Left lung (tissue), 10 donors: Measurements from ENCODE around the gene CDC73. TPM values are rescaled to one million over a fixed set of nuclear protein-coding genes. Genes with fewer than 3 reads are reported as not detected.
"Not testable (repeated sequence)": the region's sequence is repeated elsewhere in the genome, so short reads cannot be mapped to it uniquely, and the experiment has no call there.

Experiments used
- ATAC-seq: fragments of 200-7000 bp; cut with Tn5 transposase; one replicate; pipeline ENCODE4 v1.9.1; 2020; ENCODE audit warnings: moderate library complexity
- DNase-seq, 4 donors: peaks; one replicate each; pipeline ENCODE4 v3.0.0-alpha.2; 2013 to 2020
- H3K27ac ChIP-seq, 2 donors: fragments of 200-600 bp; sonication (generic) in 1 of 2; one replicate each; pipeline versions ENCODE4 v1.5.0 to v1.8.0; 2020 to 2021
- H3K27me3 ChIP-seq, 2 donors: fragments of 200-600 bp; sonication (generic) in 1 of 2; one replicate each; pipeline versions ENCODE4 v1.5.0 to v1.8.0; 2020 to 2021
- H3K36me3 ChIP-seq, 2 donors: fragments of 200-600 bp; sonication (generic) in 1 of 2; one replicate each; pipeline versions ENCODE4 v1.5.0 to v1.8.0; 2020 to 2021
- H3K4me1 ChIP-seq, 2 donors: fragments of 200-600 bp; one replicate each; pipeline ENCODE4 v1.8.0; 2021
- H3K4me3 ChIP-seq, 2 donors: fragments of 200-600 bp; sonication (generic) in 1 of 2; one replicate each; pipeline versions ENCODE4 v1.5.0 to v1.8.0; 2020 to 2021; ENCODE audit warnings: mild to moderate bottlenecking in 1 of 2
- H3K9me3 ChIP-seq, 2 donors: fragments of 200-600 bp; sonication (generic) in 1 of 2; one replicate each; pipeline versions ENCODE4 v1.5.0 to v1.8.0; 2020 to 2021
- intact Hi-C, 2 donors: fragments of 100-400 bp; cut with DNase I; formaldehyde crosslinking; loops; one replicate each; pipeline versions ENCODE4 v1.11.2 to v1.14.2; 2022
- polyA plus RNA-seq, 6 donors: library from polyadenylated mRNA; unstranded; fragments of 120-200 nt; gene quantifications; one replicate each; pipeline ENCODE4 v1.2.1, GENCODE V29; 2013; ENCODE audit not compliant: insufficient read length in 6 of 6
- total RNA-seq, 2 donors: library from RNA; stranded (reverse); fragmentation: NEBNext Ultra II Directional; extraction: Animal tissue kit (Norgen Biotek cat#: 25700); gene quantifications; one replicate each; pipeline ENCODE4 v1.2.1, GENCODE V29; 2021
- TF ChIP-seq, protein P1 (sequence below), 2 donors: fragments of 200-600 bp; sonication (generic) in 1 of 2; IDR thresholded peaks; one replicate each; pipeline versions ENCODE4 v1.5.0 to v1.8.0; 2021; ENCODE audit warnings: antibody characterized with exemption in 2 of 2
- donor health status: DM: no; HTN: yes; CAD: no.
- donor health status: DM: no; HTN: no; CAD: no.

Gene CDC73
- total and polyA plus RNA-seq, 8 donors: 45.2 to 56.4 (median 53.2) TPM

DNA sequence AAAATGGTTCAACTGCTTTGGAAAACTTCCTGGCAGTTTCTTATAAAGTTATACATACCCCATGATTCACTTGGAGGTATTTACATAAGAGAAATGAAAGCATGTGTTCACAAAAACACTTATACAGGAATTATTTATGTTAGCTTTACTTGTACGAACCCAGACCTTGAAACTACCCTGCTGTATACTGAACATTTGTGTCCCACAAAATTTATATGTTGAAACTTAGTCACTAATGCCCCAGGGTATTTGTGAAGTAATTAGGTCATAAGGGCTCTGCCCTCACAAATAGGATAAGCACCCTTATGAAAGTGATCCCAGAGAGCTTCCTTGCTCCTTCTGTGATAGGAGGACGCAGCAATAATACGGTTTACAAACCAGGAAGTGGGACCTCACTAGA lies 107.3 kb downstream of the CDC73 start:
- H3K27ac ChIP-seq: no peak overlapping the region
- H3K36me3 ChIP-seq: peaks cover 0 to 15% of the 10 kb centered on the region in 2 donors
- ATAC-seq (no peak), DNase-seq (no peak)
- intact Hi-C loops: no loop called here
- H3K4me1 ChIP-seq: no peaks in the 10 kb centered on the region
- H3K27me3 ChIP-seq: no peaks in the 10 kb centered on the region
- TF ChIP-seq, protein P1, sequence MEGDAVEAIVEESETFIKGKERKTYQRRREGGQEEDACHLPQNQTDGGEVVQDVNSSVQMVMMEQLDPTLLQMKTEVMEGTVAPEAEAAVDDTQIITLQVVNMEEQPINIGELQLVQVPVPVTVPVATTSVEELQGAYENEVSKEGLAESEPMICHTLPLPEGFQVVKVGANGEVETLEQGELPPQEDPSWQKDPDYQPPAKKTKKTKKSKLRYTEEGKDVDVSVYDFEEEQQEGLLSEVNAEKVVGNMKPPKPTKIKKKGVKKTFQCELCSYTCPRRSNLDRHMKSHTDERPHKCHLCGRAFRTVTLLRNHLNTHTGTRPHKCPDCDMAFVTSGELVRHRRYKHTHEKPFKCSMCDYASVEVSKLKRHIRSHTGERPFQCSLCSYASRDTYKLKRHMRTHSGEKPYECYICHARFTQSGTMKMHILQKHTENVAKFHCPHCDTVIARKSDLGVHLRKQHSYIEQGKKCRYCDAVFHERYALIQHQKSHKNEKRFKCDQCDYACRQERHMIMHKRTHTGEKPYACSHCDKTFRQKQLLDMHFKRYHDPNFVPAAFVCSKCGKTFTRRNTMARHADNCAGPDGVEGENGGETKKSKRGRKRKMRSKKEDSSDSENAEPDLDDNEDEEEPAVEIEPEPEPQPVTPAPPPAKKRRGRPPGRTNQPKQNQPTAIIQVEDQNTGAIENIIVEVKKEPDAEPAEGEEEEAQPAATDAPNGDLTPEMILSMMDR (IDR thresholded peaks at IDR 0.05): no peak
- no peaks in the 10 kb centered on the region for H3K9me3 ChIP-seq
- no peak overlapping the region for H3K4me3 ChIP-seq

DNA sequence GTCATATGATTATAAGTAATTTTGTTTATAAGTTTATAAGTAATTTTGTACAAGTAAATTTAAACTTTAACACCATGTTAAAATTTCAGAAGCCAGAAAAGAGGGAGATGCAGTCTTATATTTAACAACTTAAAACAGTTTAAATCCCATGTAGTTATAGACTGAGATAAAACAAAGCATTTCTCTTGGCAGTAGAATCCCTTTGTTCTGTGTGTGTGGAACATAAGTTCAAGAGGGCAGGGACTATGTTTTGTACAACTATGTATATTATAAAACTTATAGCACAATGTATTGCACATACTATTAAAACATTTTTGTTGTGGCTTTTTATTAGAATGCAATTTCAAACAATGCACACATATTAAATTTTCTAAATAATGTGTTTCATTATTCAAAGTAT lies 109.3 kb downstream of the CDC73 start:
- DNase-seq, intact Hi-C loops: not testable (repeated sequence)

DNA sequence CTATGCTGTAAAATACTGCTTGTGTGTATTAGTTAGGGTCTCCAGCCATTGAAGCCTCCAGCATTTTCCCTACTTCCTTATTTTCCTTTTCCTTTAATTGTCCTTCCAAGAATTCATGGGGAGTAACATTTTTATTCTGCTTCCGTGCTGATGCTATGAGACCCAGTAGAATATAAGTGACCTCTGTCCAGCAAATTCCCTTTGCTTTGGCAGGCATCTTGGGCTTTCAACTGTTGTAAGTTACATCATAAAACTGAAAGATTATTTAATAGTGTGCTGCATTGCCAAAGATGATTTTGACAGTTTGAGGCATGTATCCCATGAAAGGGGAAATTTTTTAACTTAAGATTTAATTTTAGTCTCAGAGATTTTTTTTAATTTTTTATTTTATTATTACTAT lies 112.7 kb downstream of the CDC73 start:
- TF ChIP-seq, protein P1 (IDR thresholded peaks at IDR 0.05): no peak
- intact Hi-C loops: no loop called here
- ATAC-seq (no peak), DNase-seq (peak in 1 of 4 donors; percentile 25)
- Histone ChIP-seq H3K27me3 (no peaks in the 10 kb centered on the region), H3K27ac (no peak overlapping the region), H3K4me3 (no peak overlapping the region), H3K9me3 (no peaks in the 10 kb centered on the region), H3K4me1 (no peaks in the 10 kb centered on the region), H3K36me3 (peaks cover 0 to 49% of the 10 kb centered on the region in 2 donors)

More for the DNA sequence above, 109.3 kb downstream of the CDC73 start:
- not testable (repeated sequence) for ATAC-seq, H3K27ac ChIP-seq, H3K4me3 ChIP-seq, H3K4me1 ChIP-seq, H3K9me3 ChIP-seq, H3K27me3 ChIP-seq
- peaks cover 0 to 18% of the 10 kb centered on the region in 2 donors for H3K36me3 ChIP-seq

DNA sequence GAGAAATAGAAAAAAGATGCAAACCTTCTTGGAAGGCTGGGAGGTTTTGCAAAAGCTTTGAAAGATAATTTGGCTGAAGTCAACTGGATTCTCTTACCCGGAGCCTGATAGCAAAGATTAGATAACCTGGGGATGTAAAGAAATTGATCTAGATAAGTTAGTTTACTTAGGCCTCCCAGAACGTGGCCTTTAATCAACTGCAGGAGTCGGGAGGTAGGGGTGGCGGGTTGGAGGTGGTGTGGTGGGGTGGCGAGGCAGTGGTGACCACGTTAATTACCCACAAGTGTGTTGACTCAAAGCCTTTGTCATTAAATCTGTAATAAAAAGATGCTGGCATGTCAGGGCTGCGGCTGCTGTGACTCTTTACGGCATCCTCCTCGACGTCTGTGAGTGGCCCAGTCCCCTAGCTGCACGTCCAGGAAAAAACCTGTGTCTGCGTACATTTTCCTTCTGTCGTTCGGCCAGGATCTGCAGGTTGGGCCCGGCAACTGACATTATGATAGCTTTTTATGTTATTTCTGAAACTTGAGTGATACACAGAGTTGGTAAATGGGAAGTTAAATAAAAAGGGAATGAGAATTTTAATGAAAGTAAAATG lies 115.6 kb downstream of the CDC73 start:
- no peak for ATAC-seq
- DNase-seq: peak in 1 of 4 donors; percentile 31
- intact Hi-C loops: no loop called here
- TF ChIP-seq, protein P1 (IDR thresholded peaks at IDR 0.05): no peak
- H3K4me3 ChIP-seq: no peak overlapping the region
- peaks cover 0 to 47% of the 10 kb centered on the region in 2 donors for H3K36me3 ChIP-seq
- no peaks in the 10 kb centered on the region for H3K9me3 ChIP-seq
- no peak overlapping the region for H3K27ac ChIP-seq
- H3K27me3 ChIP-seq: no peaks in the 10 kb centered on the region
- no peaks in the 10 kb centered on the region for H3K4me1 ChIP-seq

DNA sequence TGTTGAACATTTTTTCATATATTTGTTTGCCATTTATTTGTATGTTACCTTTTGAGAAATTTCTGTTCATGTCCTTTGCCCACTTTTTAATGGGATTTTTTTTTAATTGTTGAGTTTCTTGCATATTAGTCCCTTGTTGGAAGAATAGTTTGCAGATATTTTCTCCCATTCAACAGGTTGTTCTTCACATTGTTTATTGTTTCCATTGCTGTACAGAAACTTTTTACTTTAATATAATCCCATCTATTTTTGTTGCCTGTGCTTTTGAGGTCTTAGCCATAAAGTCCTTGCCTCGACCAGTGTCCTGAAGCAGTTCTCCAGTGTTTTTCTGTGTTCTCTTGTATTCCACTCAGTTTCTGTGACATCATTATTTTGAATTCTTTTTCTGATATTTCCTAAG lies 118.8 kb downstream of the CDC73 start:
- Histone ChIP-seq H3K4me1 (no peaks in the 10 kb centered on the region), H3K9me3 (no peaks in the 10 kb centered on the region), H3K4me3 (no peak overlapping the region), H3K27ac (no peak overlapping the region), H3K36me3 (peaks cover 0 to 34% of the 10 kb centered on the region in 2 donors), H3K27me3 (no peaks in the 10 kb centered on the region)
- TF ChIP-seq, protein P1 (IDR thresholded peaks at IDR 0.05): no peak
- DNase-seq (no peak), ATAC-seq (no peak)
- intact Hi-C loops: no loop called here
